ENCODE results near the gene DNAH6. TPM values are rescaled to one million over a fixed set of nuclear protein-coding genes. Genes with fewer than 3 reads are reported as not detected.

DNAH6 gene
- total and polyA plus RNA-seq, 10 of the 15 experiments (the other 5 are each of a cell fraction or from before 2014, with no cell fraction given), result 0.07 to 1.0 (median 0.29) TPM

GRCh38 chr2:84729224-84729623 lies 212.9 kb downstream of the DNAH6 start (continued):
- TF ChIP-seq CTCF (IDR thresholded peaks at IDR 0.05 in 2 of 3, conservative IDR thresholded peaks at IDR 0.05 in 1 of 3; ENCODE audit: control insufficient read depth in 2 of 3, extremely low read depth in 1 of 3, insufficient read depth in 1 of 3, low read depth in 3 of 3, low read length in 3 of 3), result no peak
- TF ChIP-seq ZBTB11 (CRISPR knock-in tag; IDR thresholded peaks at IDR 0.05), result no peak
- no peak for TF ChIP-seq NBN (IDR thresholded peaks at IDR 0.05)
- no peak for TF ChIP-seq PKNOX1 (IDR thresholded peaks at IDR 0.05)
- no peak for TF ChIP-seq IKZF2 (IDR thresholded peaks at IDR 0.05)
- TF ChIP-seq CHD2 (IDR thresholded peaks at IDR 0.05; ENCODE audit: borderline replicate concordance, low read depth, low read length), result no peak
- TF ChIP-seq NFXL1 (IDR thresholded peaks at IDR 0.05; ENCODE audit: borderline replicate concordance), result no peak

Data from GM12878 (cell line).